ENCODE data around the gene NDUFB2. TPM values are rescaled to one million over a fixed set of nuclear protein-coding genes. Genes with fewer than 3 reads are reported as not detected.

Gene NDUFB2
- total and polyA plus RNA-seq, 2 experiments from 2014 or later = 267 to 693 TPM

DNA sequence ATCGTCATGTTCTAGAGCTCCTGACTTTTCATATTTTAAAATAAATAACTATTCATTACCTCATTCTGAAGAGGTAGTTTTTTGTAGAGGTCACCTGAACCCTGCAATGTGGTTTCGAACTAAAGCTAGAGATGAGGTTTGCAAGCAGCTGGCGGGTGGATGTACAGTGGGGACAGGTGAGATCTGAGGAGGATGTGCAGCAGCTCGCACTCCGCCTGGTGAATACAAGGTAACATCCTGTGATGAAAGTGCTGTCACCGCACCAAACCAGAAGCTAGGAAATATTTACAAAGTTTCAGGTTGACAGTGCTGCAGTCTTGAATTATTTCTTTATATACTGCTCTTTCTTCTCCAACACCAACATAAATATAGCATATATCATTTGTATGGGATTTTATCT, 26.5 kb downstream of the NDUFB2 start:
- H3K27ac ChIP-seq = no peak overlapping the region
- DNase-seq (ENCODE audit: low read depth in 1 of 2, low spot score in 1 of 2) = no peak
- H3K4me3 ChIP-seq = no peak overlapping the region
- peaks cover 6% of the 10 kb centered on the region for H3K36me3 ChIP-seq
- no peaks in the 10 kb centered on the region for H3K27me3 ChIP-seq
- no peaks in the 10 kb centered on the region for H3K4me1 ChIP-seq (ENCODE audit: low read depth)
- no peaks in the 10 kb centered on the region for H3K9me3 ChIP-seq (ENCODE audit: low read depth)
- TF ChIP-seq, protein P1, sequence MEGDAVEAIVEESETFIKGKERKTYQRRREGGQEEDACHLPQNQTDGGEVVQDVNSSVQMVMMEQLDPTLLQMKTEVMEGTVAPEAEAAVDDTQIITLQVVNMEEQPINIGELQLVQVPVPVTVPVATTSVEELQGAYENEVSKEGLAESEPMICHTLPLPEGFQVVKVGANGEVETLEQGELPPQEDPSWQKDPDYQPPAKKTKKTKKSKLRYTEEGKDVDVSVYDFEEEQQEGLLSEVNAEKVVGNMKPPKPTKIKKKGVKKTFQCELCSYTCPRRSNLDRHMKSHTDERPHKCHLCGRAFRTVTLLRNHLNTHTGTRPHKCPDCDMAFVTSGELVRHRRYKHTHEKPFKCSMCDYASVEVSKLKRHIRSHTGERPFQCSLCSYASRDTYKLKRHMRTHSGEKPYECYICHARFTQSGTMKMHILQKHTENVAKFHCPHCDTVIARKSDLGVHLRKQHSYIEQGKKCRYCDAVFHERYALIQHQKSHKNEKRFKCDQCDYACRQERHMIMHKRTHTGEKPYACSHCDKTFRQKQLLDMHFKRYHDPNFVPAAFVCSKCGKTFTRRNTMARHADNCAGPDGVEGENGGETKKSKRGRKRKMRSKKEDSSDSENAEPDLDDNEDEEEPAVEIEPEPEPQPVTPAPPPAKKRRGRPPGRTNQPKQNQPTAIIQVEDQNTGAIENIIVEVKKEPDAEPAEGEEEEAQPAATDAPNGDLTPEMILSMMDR (IDR thresholded peaks at IDR 0.05; ENCODE audit: low read depth, low read length) = no peak

DNA sequence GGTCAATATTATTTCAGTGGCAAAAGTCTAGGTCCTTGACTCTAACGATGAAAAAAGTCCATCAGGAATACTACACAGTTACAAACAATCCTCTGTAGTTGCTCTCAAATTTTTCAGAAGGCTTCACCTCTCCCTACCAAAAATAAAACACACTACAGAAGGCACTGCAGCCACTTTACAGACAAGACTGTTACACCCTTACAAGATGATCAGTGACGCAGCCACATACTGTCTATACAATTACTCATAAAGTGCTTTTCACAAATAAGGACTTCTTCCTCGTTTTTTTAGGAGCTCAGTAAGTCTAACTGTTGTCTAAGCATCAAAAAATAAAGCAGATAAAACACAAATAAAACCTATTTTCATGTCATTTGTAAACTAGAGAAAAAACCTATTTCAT, 27.1 kb downstream of the NDUFB2 start:
- H3K36me3 ChIP-seq = peaks cover 6% of the 10 kb centered on the region
- no peak overlapping the region for H3K27ac ChIP-seq
- no peaks in the 10 kb centered on the region for H3K4me1 ChIP-seq (ENCODE audit: low read depth)
- no peak for DNase-seq (ENCODE audit: low read depth in 1 of 2, low spot score in 1 of 2)
- TF ChIP-seq, protein P1 (IDR thresholded peaks at IDR 0.05; ENCODE audit: low read depth, low read length) = no peak
- no peak overlapping the region for H3K4me3 ChIP-seq
- no peaks in the 10 kb centered on the region for H3K27me3 ChIP-seq
- no peaks in the 10 kb centered on the region for H3K9me3 ChIP-seq (ENCODE audit: low read depth)

DNA sequence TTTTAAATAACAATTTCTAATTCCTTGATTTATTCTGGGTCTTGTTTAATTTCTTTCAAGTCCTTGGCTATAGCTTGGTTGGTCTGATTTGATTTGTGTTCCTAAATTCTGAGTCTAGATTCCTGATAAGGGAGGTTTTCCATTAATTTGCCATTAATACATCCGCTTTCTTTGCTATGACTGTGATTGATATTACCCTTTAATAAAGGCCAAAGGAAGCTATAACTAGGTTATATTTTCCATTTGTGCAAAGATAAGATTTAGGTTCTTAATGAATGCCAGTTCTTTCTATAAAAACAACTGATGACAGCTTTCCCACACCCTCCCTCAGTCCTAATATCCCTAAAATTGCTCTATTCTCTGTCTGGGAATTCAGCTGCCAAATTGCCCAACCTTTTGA, 28.2 kb downstream of the NDUFB2 start:
- no peak overlapping the region for H3K4me3 ChIP-seq
- no peaks in the 10 kb centered on the region for H3K4me1 ChIP-seq (ENCODE audit: low read depth)
- H3K9me3 ChIP-seq (ENCODE audit: low read depth) = no peaks in the 10 kb centered on the region
- no peaks in the 10 kb centered on the region for H3K27me3 ChIP-seq
- TF ChIP-seq, protein P1 (IDR thresholded peaks at IDR 0.05; ENCODE audit: low read depth, low read length) = no peak
- H3K36me3 ChIP-seq = peaks cover 6% of the 10 kb centered on the region
- DNase-seq (ENCODE audit: low read depth in 1 of 2, low spot score in 1 of 2) = no peak
- no peak overlapping the region for H3K27ac ChIP-seq

DNA sequence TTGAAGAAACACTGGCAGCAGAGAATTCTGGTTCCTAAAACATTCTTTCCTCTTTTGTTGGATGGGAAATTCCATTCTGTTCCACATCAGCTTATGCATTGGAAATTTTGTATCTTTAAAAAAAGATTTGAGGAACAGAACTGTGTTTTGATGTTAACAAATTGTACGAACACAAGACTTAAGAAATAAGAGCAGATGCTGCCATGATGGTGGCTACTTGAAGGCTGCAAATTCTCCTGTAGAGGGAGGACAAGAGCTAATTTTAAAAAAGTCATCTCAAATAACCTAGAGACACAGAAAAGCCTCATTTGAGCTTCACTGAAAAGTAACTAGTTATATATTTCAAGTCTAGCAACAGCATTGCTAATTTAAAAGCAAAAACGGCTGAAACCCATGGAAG, 29.8 kb downstream of the NDUFB2 start:
- Histone ChIP-seq H3K4me1 (ENCODE audit: low read depth) (no peaks in the 10 kb centered on the region), H3K27ac (no peak overlapping the region), H3K27me3 (no peaks in the 10 kb centered on the region), H3K36me3 (peaks cover 14% of the 10 kb centered on the region), H3K4me3 (no peak overlapping the region), H3K9me3 (ENCODE audit: low read depth) (no peaks in the 10 kb centered on the region)
- peak in 1 of 2 donors; percentile 27 for DNase-seq (ENCODE audit: low read depth in 1 of 2, low spot score in 1 of 2)
- TF ChIP-seq, protein P1 (IDR thresholded peaks at IDR 0.05; ENCODE audit: low read depth, low read length) = peak; percentile 40

DNA sequence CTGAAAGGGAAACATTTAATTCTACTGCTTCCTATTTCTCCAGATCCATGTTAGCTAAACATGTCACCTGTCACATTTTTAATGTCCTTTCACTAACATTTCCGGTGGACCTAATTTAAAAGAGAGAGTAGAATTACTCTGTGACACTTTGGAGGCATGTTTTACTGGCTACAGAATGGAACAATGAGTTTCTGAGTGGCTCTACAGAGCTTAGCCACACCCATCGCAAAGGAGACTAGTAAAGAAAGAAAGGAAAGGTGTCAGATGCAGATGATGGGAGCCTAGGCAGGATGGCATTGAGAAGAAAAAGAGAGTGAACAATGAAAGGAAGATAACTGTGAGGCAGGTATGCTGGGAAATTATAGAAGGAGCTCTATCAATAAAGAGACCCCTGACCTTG, 35.9 kb downstream of the NDUFB2 start:
- Histone ChIP-seq H3K4me1 (ENCODE audit: low read depth) (no peaks in the 10 kb centered on the region), H3K4me3 (no peak overlapping the region), H3K9me3 (ENCODE audit: low read depth) (no peaks in the 10 kb centered on the region), H3K27ac (no peak overlapping the region), H3K36me3 (peaks cover 10% of the 10 kb centered on the region), H3K27me3 (no peaks in the 10 kb centered on the region)
- DNase-seq (ENCODE audit: low read depth in 1 of 2, low spot score in 1 of 2) = no peak
- TF ChIP-seq, protein P1 (IDR thresholded peaks at IDR 0.05; ENCODE audit: low read depth, low read length) = no peak

DNA sequence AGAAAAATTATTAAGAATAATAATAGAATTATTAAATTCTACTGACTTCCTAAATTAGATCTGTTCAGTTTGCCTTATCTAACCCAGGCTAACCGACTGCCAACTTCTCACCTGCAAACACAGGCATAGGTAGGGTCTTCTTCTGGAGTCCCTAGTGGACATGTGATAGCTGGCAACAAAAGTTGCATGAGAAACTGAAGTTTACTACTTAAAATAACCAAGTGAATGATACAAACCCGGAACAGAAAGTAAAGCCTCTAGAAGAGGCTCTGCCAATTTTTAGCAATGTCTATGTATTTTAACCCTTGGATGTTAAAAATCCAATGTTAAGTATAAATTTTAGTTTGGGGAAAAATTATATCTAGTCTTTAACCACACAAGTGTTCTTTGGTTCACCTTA, 37.6 kb downstream of the NDUFB2 start:
- Histone ChIP-seq H3K36me3 (peaks cover 24% of the 10 kb centered on the region), H3K9me3 (ENCODE audit: low read depth) (no peaks in the 10 kb centered on the region), H3K27ac (no peak overlapping the region)

More for the DNA sequence above, 37.6 kb downstream of the NDUFB2 start:
- Histone ChIP-seq H3K4me3 (no peak overlapping the region), H3K27me3 (no peaks in the 10 kb centered on the region), H3K4me1 (ENCODE audit: low read depth) (no peaks in the 10 kb centered on the region)
- no peak for DNase-seq (ENCODE audit: low read depth in 1 of 2, low spot score in 1 of 2)
- TF ChIP-seq, protein P1 (IDR thresholded peaks at IDR 0.05; ENCODE audit: low read depth, low read length) = no peak
